ENCODE measurements around the gene PIK3R3. TPM values are rescaled to one million over a fixed set of nuclear protein-coding genes. Genes with fewer than 3 reads are reported as not detected.

Gene PIK3R3
- total RNA-seq, 1 experiment from 2014 or later: 1.6 TPM

DNA sequence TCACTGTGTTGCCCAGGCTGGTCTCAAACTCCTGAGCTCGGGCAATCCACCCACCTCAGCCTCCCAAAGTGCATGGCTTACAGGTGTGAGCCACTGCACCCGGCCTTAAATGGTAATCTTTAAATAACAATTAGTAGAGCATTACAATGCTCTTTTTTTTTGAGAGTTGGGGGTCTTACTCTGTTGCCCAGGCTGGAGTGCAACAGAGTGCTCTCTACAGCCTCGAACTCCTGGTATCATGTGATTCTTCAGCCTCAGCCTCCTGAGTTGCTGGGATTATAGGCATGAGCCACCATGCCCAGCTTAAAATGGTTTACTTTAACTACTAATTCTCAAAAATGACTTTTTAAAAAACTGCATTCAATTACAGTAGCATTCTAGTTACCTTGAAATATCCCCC lies 52.2 kb downstream of the PIK3R3 start (continued):
- TF ChIP-seq, protein P1, sequence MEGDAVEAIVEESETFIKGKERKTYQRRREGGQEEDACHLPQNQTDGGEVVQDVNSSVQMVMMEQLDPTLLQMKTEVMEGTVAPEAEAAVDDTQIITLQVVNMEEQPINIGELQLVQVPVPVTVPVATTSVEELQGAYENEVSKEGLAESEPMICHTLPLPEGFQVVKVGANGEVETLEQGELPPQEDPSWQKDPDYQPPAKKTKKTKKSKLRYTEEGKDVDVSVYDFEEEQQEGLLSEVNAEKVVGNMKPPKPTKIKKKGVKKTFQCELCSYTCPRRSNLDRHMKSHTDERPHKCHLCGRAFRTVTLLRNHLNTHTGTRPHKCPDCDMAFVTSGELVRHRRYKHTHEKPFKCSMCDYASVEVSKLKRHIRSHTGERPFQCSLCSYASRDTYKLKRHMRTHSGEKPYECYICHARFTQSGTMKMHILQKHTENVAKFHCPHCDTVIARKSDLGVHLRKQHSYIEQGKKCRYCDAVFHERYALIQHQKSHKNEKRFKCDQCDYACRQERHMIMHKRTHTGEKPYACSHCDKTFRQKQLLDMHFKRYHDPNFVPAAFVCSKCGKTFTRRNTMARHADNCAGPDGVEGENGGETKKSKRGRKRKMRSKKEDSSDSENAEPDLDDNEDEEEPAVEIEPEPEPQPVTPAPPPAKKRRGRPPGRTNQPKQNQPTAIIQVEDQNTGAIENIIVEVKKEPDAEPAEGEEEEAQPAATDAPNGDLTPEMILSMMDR (IDR thresholded peaks at IDR 0.05 in 2 of 3, conservative IDR thresholded peaks at IDR 0.05 in 1 of 3; ENCODE audit: borderline replicate concordance in 1 of 3, insufficient read depth in 1 of 3, low read depth in 2 of 3, low read length in 2 of 3): no peak
- TF ChIP-seq TCF7L2 (IDR thresholded peaks at IDR 0.05; ENCODE audit: borderline replicate concordance, extremely low read depth, insufficient read depth, insufficient read length) (no peak), SP1 (IDR thresholded peaks at IDR 0.05; ENCODE audit: low read depth) (no peak), CEBPB (IDR thresholded peaks at IDR 0.05; ENCODE audit: low read depth) (no peak)
- TF ChIP-seq, protein P2, sequence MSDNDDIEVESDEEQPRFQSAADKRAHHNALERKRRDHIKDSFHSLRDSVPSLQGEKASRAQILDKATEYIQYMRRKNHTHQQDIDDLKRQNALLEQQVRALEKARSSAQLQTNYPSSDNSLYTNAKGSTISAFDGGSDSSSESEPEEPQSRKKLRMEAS (IDR thresholded peaks at IDR 0.05): no peak

DNA sequence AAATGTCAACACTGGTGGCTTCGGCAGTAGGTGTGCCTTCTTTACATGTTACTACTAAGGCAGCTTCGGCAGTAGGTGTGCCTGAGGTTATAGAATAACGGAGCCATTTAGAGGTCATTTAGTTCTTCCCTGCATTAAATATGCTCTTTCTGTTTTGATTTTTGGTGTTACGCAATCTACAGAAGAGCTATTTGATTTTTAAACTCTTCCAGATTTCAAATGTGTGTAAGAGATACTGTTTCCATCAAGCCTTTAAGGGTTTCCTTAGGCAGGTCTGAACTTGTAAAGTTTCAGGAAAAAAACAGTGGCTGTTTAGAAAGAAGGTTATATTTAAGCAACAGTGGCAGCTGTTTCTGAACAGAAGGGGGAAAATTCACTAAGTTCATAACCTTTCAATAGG lies 54.8 kb downstream of the PIK3R3 start:
- Histone ChIP-seq H3K9ac (ENCODE audit: low read length) (no peak overlapping the region), H3K4me1 (ENCODE audit: control insufficient read depth in 1 of 2, insufficient read depth in 2 of 2, low read length in 2 of 2) (no peaks in the 10 kb centered on the region), H3K79me2 (ENCODE audit: insufficient read depth, low read length) (no peaks in the 10 kb centered on the region), H3K27ac (ENCODE audit: low read depth, low read length) (no peak overlapping the region), H2AFZ (ENCODE audit: low read depth, low read length, poor library complexity, severe bottlenecking) (no peak overlapping the region), H3K4me3 (replicated peaks in 1 of 2; ENCODE audit: low read depth in 1 of 2, low read length in 2 of 2) (no peak overlapping the region), H3K27me3 (ENCODE audit: insufficient read depth, low read length) (no peaks in the 10 kb centered on the region), H3K4me2 (ENCODE audit: low read length) (no peak overlapping the region), H3K9me3 (ENCODE audit: control insufficient read depth in 1 of 2, insufficient read depth in 1 of 2, low read depth in 1 of 2, low read length in 2 of 2) (no peaks in the 10 kb centered on the region), H3K9me2 (ENCODE audit: insufficient read depth) (no peaks in the 10 kb centered on the region), H4K20me1 (ENCODE audit: insufficient read depth) (no peaks in the 10 kb centered on the region), H3K36me3 (ENCODE audit: control insufficient read depth in 1 of 2, insufficient read depth in 2 of 2, low read length in 2 of 2) (no peaks in the 10 kb centered on the region)
- no TSS peak for BruUV-seq (replicated peaks)
- RAD21 ChIA-PET (ENCODE audit: low non-redundant PET in 1 of 2, low total read pairs in 2 of 2, uncharacterized antibody in 2 of 2, unreplicated experiment in 2 of 2): no interaction called here
- ATAC-seq (no peak), DNase-seq (ENCODE audit: low read depth, low spot score) (no peak)
- POLR2A ChIA-PET: no interaction called here
- intact Hi-C loops (cut with micrococcal nuclease): no loop called here
- CTCF ChIA-PET: no interaction called here
- TF ChIP-seq POLR2AphosphoS5 (IDR thresholded peaks at IDR 0.05; ENCODE audit: low read depth, low read length) (no peak), CEBPB (IDR thresholded peaks at IDR 0.05; ENCODE audit: low read depth) (peak; percentile 44; the same call in 1 of the 2 replicates)
